ENCODE results near the gene TMEM132C.
A peak's percentile ranks its signal among the peaks of the same experiment; 100 is the strongest.

Gene TMEM132C

DNA sequence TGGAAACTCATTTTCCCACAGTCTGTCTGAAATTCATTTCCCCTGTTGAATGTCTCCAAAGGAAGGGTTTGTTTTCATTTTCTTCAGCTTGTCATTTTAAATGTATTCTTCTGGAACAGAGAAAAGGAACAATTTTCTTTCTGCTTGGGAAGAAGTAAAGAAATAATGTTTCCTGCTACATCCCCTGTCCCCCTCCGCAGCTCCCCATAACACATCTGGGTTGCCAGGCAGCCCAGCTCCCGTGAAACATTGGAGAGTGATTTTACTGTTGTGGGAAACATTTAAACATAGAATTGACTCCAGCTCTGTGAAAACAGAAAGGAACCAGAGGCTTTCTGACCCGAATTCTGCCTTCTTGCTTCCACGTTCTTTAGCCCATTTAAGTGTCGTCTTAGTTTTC, 159.5 kb downstream of the TMEM132C start:
- no peak for DNase-seq (ENCODE audit: low read depth in 2 of 2)
- TF ChIP-seq, protein P1, sequence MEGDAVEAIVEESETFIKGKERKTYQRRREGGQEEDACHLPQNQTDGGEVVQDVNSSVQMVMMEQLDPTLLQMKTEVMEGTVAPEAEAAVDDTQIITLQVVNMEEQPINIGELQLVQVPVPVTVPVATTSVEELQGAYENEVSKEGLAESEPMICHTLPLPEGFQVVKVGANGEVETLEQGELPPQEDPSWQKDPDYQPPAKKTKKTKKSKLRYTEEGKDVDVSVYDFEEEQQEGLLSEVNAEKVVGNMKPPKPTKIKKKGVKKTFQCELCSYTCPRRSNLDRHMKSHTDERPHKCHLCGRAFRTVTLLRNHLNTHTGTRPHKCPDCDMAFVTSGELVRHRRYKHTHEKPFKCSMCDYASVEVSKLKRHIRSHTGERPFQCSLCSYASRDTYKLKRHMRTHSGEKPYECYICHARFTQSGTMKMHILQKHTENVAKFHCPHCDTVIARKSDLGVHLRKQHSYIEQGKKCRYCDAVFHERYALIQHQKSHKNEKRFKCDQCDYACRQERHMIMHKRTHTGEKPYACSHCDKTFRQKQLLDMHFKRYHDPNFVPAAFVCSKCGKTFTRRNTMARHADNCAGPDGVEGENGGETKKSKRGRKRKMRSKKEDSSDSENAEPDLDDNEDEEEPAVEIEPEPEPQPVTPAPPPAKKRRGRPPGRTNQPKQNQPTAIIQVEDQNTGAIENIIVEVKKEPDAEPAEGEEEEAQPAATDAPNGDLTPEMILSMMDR (IDR thresholded peaks at IDR 0.05; ENCODE audit: low read depth, low read length), result no peak

DNA sequence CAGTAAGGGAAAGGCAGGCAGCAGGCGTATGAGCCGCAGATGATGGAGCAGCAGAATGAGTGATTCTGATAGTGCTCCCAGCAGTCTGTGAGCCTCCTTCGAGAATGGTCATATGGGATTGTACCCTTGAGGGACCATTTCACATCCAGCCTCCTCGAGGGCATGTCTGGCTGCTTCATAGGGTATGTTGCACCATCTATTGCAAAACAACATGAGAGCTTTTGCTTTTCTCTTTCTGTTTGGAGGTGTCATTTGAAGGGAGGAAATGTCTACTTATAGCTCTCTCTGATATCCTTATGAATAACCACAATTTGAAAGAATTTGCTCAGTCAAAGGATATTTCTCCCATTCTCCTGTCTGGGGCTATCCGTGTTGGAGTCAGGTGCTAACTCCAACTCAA, 172.8 kb downstream of the TMEM132C start:
- TF ChIP-seq, protein P1 (IDR thresholded peaks at IDR 0.05; ENCODE audit: low read depth, low read length), result no peak
- DNase-seq (ENCODE audit: low read depth in 2 of 2), result no peak
- H3K4me3 ChIP-seq (replicated peaks in 1 of 2; ENCODE audit: low read depth in 2 of 2, low read length in 2 of 2), result no peak overlapping the region

More for the DNA sequence above, 159.5 kb downstream of the TMEM132C start:
- no peak overlapping the region for H3K4me3 ChIP-seq (replicated peaks in 1 of 2; ENCODE audit: low read depth in 2 of 2, low read length in 2 of 2)

DNA sequence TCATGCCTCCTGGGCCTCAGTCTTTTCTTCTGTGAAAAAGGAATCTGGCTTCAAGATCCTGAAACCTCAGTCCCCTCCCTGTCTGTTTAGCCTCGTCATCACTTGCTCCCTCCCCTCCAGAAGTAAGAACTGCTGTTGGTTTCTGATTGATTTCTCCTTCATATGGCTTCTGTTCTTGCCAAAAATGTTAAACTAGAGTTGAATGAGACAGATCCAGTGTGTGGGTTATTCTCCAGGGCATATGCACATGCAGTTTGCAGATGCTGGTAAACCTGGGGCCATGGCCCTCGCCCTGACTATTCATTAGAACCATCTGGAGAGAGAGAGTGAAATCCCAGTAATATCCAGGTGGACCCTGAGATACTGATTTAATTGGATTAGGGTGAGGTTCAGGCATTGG, 175.1 kb downstream of the TMEM132C start:
- no peak overlapping the region for H3K4me3 ChIP-seq (replicated peaks in 1 of 2; ENCODE audit: low read depth in 2 of 2, low read length in 2 of 2)
- TF ChIP-seq, protein P1 (IDR thresholded peaks at IDR 0.05; ENCODE audit: low read depth, low read length), result no peak
- no peak for DNase-seq (ENCODE audit: low read depth in 2 of 2)

GRCh38 chr12:128444598-128444997, 177.6 kb downstream of the TMEM132C start:
- TF ChIP-seq, protein P1 (IDR thresholded peaks at IDR 0.05; ENCODE audit: low read depth, low read length), result no peak
- no peak overlapping the region for H3K4me3 ChIP-seq (replicated peaks in 1 of 2; ENCODE audit: low read depth in 2 of 2, low read length in 2 of 2)
- no peak for DNase-seq (ENCODE audit: low read depth in 2 of 2)

- no peak overlapping the region for H3K4me3 ChIP-seq (replicated peaks in 1 of 2; ENCODE audit: low read depth in 2 of 2, low read length in 2 of 2)
- TF ChIP-seq, protein P1 (IDR thresholded peaks at IDR 0.05; ENCODE audit: low read depth, low read length), result no peak
- DNase-seq (ENCODE audit: low read depth in 2 of 2), result no peak
These were observed 178.6 kb downstream of the TMEM132C start for GRCh38 chr12:128445415-128446127.

GRCh38 chr12:128449146-128449894, 182.3 kb downstream of the TMEM132C start:
- TF ChIP-seq, protein P1 (IDR thresholded peaks at IDR 0.05; ENCODE audit: low read depth, low read length), result no peak
- DNase-seq (ENCODE audit: low read depth in 2 of 2), result peak in 1 of 2 donors; percentile 2

More at GRCh38 chr12:128449146-128449894, 182.3 kb downstream of the TMEM132C start:
- no peak overlapping the region for H3K4me3 ChIP-seq (replicated peaks in 1 of 2; ENCODE audit: low read depth in 2 of 2, low read length in 2 of 2)

Measured in cardiac fibroblast (primary cell).